Midbrain (tissue), 1 donor: ENCODE results near the gene POLR2A.
"Not testable (repeated sequence)": the region's sequence is repeated elsewhere in the genome, so short reads cannot be mapped to it uniquely, and the experiment has no call there.

Experiments
- DNase-seq: peaks from one replicate; lab custom pipeline; 2025; lab: John Stamatoyannopoulos, UW

Gene POLR2A

GRCh38 chr17:7460850-7461660 lies 23.1 kb upstream of the POLR2A start:
- DNase-seq = no peak

GRCh38 chr17:7462474-7463371 lies 21.4 kb upstream of the POLR2A start:
- DNase-seq = no peak

GRCh38 chr17:7463372-7463846 lies 20.8 kb upstream of the POLR2A start:
- no peak for DNase-seq

- no peak for DNase-seq
These were observed 20.1 kb upstream of the POLR2A start for GRCh38 chr17:7464081-7464480.

GRCh38 chr17:7465597-7466275 lies 18.4 kb upstream of the POLR2A start:
- DNase-seq = no peak

GRCh38 chr17:7466318-7466638 lies 17.9 kb upstream of the POLR2A start:
- DNase-seq = no peak

- DNase-seq = no peak
These were observed 17.4 kb upstream of the POLR2A start for GRCh38 chr17:7466639-7467341.

- DNase-seq = no peak
These were observed 16.7 kb upstream of the POLR2A start for GRCh38 chr17:7467498-7467897.

- DNase-seq = no peak
These were observed 15.9 kb upstream of the POLR2A start for GRCh38 chr17:7468290-7468689.

- DNase-seq = no peak
These were observed 15.3 kb upstream of the POLR2A start for GRCh38 chr17:7468804-7469389.

GRCh38 chr17:7469843-7470242 lies 14.3 kb upstream of the POLR2A start:
- DNase-seq = not testable (repeated sequence)

GRCh38 chr17:7470457-7470973 lies 13.7 kb upstream of the POLR2A start:
- DNase-seq = not testable (repeated sequence)

- DNase-seq = no peak
These were observed 12.4 kb upstream of the POLR2A start for GRCh38 chr17:7471729-7472128.

GRCh38 chr17:7474767-7475166 lies 9.4 kb upstream of the POLR2A start:
- DNase-seq = not testable (repeated sequence)

- DNase-seq = no peak
These were observed 8.3 kb upstream of the POLR2A start for GRCh38 chr17:7475764-7476422.

- DNase-seq = no peak
These were observed 7.7 kb upstream of the POLR2A start for GRCh38 chr17:7476494-7476893.

- no peak for DNase-seq
These were observed 7.2 kb upstream of the POLR2A start for GRCh38 chr17:7476951-7477350.

- peak; percentile 30 for DNase-seq
These were observed 6.5 kb upstream of the POLR2A start for GRCh38 chr17:7477392-7478275.
